Islet of Langerhans (tissue), 1 donor: ENCODE data around the gene ALDH9A1.
A peak's percentile ranks its signal among the peaks of the same experiment; 100 is the strongest.
"Not testable (repeated sequence)": the region's sequence is repeated elsewhere in the genome, so short reads cannot be mapped to it uniquely, and the experiment has no call there.

Source experiments
- FAIRE-seq: peaks from one replicate; lab custom pipeline; 2011; peaks lifted over from hg19 to GRCh38; lab: Jason Lieb, UNC

ALDH9A1 gene

GRCh38 chr1:165697881-165698760 is at the start of gene ALDH9A1:
TSS of gene ALDH9A1 (minus strand) at chr1:165698562. CDS start at chr1:165698558, 4 bp downstream.
- no peak for FAIRE-seq

DNA sequence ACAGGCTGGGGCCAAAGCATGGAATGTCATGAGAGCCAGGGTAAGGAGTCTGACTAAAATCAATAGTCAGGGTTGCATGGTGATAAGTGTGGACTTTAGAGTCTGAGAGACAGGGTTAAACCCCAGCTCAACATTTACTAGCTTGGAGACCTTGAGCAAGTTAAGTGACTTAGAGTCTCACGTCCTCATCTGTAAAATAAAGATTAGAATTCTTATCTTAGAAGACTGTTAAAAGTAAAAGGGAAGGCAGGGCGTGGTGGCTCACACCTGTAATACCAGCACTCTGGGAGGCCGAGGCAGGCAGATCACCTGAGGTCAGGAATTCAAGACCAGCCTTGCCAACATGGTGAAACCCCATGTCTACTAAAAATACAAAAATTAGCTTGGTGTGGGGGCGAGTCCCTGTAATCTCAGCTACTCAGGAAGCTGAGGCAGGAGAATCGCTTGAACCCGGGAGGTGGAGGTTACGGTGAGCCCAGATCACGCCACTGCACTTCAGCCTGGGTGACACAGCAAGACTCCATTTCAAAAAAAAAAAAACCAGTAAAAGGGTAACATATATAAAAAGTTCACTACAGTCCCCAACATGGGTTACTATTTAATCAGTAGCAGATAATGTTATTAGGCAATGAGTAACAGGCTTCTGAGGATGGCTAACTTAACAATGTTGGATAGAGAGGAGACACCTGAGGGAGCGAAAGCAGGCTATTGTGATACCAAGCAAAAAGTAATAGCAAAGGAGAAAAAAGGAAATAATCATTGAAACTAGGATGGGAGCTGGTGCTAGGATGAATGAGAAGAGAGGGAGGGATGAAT is 49.5 kb upstream of the ALDH9A1 start:
- FAIRE-seq = no peak

- FAIRE-seq = not testable (repeated sequence)
Measured at GRCh38 chr1:165744913-165745312, 46.6 kb upstream of the ALDH9A1 start.

- no peak for FAIRE-seq
Measured at GRCh38 chr1:165742194-165742593, 43.8 kb upstream of the ALDH9A1 start.

GRCh38 chr1:165738794-165739193 is 40.4 kb upstream of the ALDH9A1 start:
- no peak for FAIRE-seq

DNA sequence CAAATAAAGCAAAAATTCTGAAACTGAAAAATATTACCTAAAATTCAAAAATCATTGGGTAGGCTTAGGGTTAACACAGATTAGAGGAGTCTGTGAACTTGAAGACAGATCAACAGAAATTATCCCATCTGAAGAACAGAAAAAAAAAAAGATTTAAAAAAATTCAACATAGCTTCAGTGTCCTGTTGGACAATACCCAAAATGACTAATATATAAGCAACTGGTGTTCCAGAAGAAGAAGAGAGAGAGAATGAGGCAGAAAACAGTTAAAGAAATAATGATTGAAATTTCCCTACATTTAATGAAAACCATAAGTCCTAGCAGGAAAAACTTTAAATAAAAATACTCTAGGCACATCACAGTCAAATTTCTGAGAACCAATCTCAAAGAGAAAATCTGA is 38.8 kb upstream of the ALDH9A1 start:
- FAIRE-seq = peak; percentile 76

DNA sequence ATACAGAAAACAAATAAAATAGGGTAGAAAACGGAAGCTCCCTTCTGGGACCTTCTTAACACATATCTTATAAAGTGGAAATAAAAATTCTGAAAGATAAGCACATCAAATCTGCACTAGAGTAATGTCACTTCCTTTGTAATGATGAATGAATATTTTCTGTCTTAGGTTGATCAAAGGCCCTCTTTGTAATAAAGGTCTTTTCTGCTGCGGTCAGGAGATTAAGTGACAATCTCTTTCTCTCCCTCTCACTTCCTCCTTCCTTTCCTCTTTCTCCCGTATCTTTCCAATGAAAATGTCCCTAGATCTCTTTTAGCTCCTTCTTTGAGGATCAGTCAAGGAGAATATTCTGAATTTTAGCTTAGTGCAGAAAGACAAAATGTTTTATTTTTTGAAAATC is 36.5 kb upstream of the ALDH9A1 start:
- FAIRE-seq = no peak

- no peak for FAIRE-seq
Measured at GRCh38 chr1:165726841-165727240, 28.5 kb upstream of the ALDH9A1 start.

GRCh38 chr1:165726169-165726568 is 27.8 kb upstream of the ALDH9A1 start:
- FAIRE-seq = no peak

DNA sequence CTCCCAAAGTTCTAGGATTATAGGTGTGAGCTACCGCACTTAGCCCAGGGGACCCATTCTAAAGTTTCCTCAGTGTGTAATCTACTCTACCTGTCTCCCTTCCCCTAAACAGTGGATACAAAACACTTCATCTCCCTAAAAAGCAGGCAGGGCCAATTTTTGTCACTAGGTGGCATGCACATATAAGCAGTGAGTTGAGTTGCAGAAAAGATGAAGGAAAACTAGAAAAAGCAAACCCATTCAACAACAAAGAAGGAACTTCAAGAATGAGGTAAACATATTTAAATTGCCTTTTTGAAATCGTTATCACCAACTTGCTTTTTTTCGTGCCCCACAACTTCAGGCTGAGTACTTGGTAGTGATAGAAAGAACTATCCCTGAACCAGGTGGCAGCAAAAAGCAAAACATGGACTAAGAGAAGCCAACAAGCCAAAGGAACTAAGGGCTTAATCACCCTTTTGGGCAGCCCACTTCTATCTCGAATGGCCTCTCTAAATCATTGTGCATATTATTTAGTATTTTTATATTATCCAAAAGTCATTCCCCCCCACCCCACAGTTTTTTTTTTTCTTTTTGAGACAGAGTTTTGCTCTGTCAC is 19.7 kb upstream of the ALDH9A1 start:
- FAIRE-seq = peak; percentile 88

GRCh38 chr1:165716265-165717051 is 18.1 kb upstream of the ALDH9A1 start:
- FAIRE-seq = not testable (repeated sequence)

GRCh38 chr1:165712764-165713163 is 14.4 kb upstream of the ALDH9A1 start:
- FAIRE-seq = no peak

DNA sequence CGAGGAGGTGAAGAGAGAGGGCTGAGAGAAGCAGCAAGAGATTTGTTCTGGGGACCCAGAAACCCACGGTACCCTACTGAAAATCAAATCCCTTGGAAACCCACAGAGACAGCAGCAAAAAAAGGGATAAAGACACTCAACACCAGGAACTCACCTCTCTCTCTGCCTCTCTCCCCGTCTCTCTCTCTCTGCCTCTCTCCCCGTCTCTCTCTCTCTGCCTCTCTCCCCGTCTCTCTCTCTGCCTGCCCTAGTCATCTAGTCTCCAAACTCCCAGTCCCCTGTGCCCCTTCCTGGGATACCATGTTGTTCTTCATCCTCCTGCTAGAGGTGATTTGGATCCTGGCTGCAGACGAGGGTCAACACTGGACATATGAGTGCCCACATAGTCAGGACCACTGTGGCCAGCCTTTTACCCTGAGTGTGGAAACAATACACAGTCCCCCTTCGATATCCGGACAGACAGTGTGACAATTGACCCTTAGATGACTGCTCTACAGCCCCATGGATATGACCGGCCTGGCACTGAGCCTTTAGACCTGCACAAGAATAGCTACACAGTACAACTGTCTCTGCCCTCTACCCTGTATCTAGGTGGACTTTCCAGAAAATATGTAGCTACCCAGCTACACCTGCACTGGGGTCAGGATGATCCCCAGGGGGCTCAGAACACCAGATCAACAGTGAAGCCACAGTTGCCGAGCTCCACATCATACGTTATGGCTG is 9.8 kb upstream of the ALDH9A1 start:
- FAIRE-seq = no peak

GRCh38 chr1:165703648-165704047 is 5.3 kb upstream of the ALDH9A1 start:
- no peak for FAIRE-seq

DNA sequence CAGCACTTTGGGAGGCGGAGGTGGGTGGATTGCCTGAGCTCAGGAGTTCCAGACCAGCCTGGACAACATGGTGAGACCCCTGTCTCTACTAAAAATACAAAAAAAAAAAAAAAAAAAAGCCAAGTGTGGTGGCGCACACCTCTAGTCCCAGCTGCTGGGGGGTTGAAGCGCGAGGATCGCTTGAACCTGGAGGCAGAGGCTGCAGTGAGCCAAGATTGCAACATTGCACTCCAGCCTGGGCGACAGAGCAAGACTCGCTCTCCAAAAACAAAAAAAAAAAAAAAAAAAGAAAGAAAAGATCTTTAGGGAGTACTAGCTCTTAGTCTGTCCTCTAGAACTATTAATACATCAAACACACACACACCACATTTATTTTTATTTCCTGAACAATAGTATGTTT is 3.6 kb upstream of the ALDH9A1 start:
- FAIRE-seq = not testable (repeated sequence)

DNA sequence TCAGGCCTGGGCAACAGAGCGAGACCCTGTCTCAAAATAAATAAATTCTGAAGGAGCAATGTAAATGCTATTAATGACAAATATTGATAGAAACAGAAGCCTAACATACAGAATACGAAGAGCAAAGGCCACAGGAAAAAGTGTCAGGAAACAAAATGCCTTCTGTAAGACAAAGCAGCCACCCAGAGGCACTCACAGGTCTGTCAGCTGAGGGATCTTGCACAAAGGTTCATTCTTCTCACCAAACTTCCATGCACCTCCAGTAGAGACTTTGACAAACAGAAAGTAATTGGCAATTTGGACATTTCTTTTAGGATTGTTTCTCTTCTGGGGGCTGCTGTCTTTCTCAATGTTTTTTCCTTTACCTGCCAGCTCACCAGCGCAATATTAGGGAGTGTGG is 1.2 kb upstream of the ALDH9A1 start:
- FAIRE-seq = no peak

DNA sequence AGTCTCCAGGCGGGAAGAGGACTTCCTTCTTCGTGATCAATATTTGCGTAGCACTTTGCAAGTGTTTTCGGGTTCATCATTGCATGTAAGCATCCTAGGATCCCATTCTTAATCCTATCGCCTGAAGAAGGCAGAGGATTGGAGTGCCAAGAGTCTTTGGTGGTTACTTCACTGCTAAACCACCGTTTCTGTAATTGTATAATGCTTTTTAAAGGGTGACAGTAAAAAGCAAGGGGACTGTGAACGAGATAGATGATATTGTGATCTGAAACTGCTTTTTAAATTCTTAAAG is 345 bp upstream of the ALDH9A1 start:
- no peak for FAIRE-seq

- no peak for FAIRE-seq
Measured at GRCh38 chr1:165697491-165697880, 876 bp downstream of the ALDH9A1 start.

DNA sequence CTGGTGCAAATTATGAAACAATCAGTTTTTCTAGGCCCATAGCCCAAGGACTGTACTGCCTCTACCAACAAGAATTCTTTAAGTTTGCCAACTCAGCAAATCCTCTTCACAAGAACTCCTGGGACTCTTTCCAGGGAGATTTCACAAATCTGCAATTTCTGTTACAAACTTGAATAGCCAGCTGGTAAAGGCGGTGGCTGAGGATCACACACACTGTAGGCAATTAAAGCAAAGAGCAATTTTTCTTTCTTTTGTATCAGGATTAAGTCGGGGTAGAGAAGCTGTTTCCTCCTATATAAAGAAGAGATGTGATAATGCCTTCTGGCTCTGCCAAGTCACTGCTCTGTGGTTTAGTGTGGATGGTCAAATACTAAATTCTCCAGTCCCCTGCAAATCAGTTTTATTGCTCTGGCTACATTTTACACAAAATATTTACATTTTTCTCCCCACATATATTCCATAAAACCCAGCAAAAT is 1.7 kb downstream of the ALDH9A1 start:
- FAIRE-seq = no peak

- no peak for FAIRE-seq
Measured at GRCh38 chr1:165695031-165695430, 3.3 kb downstream of the ALDH9A1 start.

DNA sequence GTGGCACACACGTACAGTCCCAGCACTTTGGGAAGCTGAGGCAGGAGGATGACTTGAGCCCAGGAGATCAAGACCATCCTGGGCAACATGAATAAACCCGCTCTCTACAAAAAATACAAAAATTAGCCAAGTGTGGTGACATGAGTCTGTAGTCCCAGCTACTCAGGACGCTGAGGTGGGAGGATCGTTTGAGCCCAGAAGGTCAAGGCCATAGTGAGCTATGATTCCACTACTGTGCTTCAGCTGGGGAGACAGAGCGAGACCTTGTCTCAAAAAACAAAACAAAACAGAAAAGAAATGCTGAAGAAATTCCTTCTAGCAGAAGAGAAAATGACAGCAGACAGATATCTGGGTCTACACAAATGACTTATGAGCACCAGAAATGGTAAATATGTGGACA is 10.3 kb downstream of the ALDH9A1 start:
- FAIRE-seq = no peak
